ENCODE measurements around the gene PRKCZ. TPM values are rescaled to one million over a fixed set of nuclear protein-coding genes. Genes with fewer than 3 reads are reported as not detected.

PRKCZ gene
- total and polyA plus RNA-seq, 9 of the 15 experiments (the other 6 are each of a cell fraction or from before 2014, with no cell fraction given): 0.07 to 3.1 (median 1.3) TPM

DNA sequence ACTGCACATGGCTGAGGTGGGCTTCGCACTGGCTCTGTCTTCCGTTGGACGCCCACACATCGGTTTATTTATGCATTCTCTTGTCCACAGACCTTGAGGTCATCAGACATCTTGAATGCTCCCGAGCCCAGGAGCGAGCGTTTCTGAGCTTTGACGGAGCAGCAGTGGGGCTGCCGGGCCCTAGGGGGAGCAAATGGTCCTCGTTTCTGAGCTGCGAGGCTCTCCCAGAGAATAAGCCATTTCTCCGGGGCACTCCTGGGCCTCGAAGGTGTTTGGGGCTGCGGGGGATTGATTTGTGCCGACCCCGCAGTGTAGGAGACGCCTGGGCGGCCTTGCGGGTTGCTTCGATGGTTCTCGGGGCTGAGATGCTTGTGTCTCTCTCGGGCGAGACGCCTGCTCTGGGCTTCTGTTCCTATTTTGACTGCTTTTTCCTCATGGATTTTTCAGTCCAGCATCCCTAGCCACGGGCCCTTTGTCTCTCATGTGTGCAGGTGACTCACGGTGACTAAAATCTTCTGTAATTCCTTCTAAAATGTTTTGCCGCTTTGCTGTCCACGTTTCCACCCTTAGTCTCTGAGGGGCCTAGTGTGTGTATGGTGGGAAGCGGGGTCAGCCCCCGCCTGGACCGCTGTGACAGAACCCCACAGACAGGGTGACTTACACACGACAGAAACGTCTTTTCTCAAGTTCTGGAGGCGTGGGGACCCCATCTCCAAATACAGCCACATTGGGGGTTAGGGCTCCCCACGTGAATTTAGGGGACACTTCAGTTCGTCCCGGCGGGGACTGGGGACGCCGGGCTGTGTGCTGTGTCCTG, 82.2 kb downstream of the PRKCZ start (continued):
- TF ChIP-seq JUND (IDR thresholded peaks at IDR 0.05; ENCODE audit: borderline replicate concordance, low read depth, low read length): no peak; the same call in 1 of the 2 replicates
- no peak for TF ChIP-seq JUND (tag; IDR thresholded peaks at IDR 0.05; ENCODE audit: borderline replicate concordance, low read depth, low read length)
- TF ChIP-seq NFYB (IDR thresholded peaks at IDR 0.05; ENCODE audit: extremely low read depth, insufficient read length): no peak
- TF ChIP-seq PHF20 (IDR thresholded peaks at IDR 0.05; ENCODE audit: partially characterized antibody): peak; percentile 25
- TF ChIP-seq KLF10 (CRISPR knock-in tag; IDR thresholded peaks at IDR 0.05): no peak
- no peak for TF ChIP-seq ILF3 (IDR thresholded peaks at IDR 0.05; ENCODE audit: borderline replicate concordance)
- TF ChIP-seq NELFE (IDR thresholded peaks at IDR 0.05; ENCODE audit: insufficient read depth, insufficient read length): no peak
- TF ChIP-seq, protein P1, sequence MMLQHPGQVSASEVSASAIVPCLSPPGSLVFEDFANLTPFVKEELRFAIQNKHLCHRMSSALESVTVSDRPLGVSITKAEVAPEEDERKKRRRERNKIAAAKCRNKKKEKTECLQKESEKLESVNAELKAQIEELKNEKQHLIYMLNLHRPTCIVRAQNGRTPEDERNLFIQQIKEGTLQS (IDR thresholded peaks at IDR 0.05): no peak
- TF ChIP-seq, protein P1 (CRISPR knock-in tag; conservative IDR thresholded peaks at IDR 0.05): 0 out of 2 replicates have a peak, but pooled peaks have one; percentile 51
- TF ChIP-seq, protein P2, sequence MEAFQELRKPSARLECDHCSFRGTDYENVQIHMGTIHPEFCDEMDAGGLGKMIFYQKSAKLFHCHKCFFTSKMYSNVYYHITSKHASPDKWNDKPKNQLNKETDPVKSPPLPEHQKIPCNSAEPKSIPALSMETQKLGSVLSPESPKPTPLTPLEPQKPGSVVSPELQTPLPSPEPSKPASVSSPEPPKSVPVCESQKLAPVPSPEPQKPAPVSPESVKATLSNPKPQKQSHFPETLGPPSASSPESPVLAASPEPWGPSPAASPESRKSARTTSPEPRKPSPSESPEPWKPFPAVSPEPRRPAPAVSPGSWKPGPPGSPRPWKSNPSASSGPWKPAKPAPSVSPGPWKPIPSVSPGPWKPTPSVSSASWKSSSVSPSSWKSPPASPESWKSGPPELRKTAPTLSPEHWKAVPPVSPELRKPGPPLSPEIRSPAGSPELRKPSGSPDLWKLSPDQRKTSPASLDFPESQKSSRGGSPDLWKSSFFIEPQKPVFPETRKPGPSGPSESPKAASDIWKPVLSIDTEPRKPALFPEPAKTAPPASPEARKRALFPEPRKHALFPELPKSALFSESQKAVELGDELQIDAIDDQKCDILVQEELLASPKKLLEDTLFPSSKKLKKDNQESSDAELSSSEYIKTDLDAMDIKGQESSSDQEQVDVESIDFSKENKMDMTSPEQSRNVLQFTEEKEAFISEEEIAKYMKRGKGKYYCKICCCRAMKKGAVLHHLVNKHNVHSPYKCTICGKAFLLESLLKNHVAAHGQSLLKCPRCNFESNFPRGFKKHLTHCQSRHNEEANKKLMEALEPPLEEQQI (IDR thresholded peaks at IDR 0.05): no peak
- TF ChIP-seq, protein P3, sequence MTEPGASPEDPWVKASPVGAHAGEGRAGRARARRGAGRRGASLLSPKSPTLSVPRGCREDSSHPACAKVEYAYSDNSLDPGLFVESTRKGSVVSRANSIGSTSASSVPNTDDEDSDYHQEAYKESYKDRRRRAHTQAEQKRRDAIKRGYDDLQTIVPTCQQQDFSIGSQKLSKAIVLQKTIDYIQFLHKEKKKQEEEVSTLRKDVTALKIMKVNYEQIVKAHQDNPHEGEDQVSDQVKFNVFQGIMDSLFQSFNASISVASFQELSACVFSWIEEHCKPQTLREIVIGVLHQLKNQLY (CRISPR knock-in tag; conservative IDR thresholded peaks at IDR 0.05): no peak
- TF ChIP-seq PTBP1 (IDR thresholded peaks at IDR 0.05; ENCODE audit: low read depth, low read length): no peak
